ENCODE results near the gene PLXNB1.
A peak's percentile ranks its signal among the peaks of the same experiment; 100 is the strongest.

Gene PLXNB1

GRCh38 chr3:48436477-48436787 is 6.5 kb upstream of the PLXNB1 start:
- in situ Hi-C loops (cut with HindIII; ENCODE audit: low pct_ligation_motif_present, low pct_unique_long_range_greater_than_20kb, low sequenced_read_pairs) = no loop called here
- DNase-seq = no peak

- DNase-seq = peak; percentile 80
- in situ Hi-C loops (cut with HindIII; ENCODE audit: low pct_ligation_motif_present, low pct_unique_long_range_greater_than_20kb, low sequenced_read_pairs) = no loop called here
Measured at GRCh38 chr3:48435774-48436476, 6.0 kb upstream of the PLXNB1 start.

- in situ Hi-C loops (cut with HindIII; ENCODE audit: low pct_ligation_motif_present, low pct_unique_long_range_greater_than_20kb, low sequenced_read_pairs) = no loop called here
- DNase-seq = no peak
Measured at GRCh38 chr3:48435223-48435595, 5.3 kb upstream of the PLXNB1 start.

- no peak for DNase-seq
- in situ Hi-C loops (cut with HindIII; ENCODE audit: low pct_ligation_motif_present, low pct_unique_long_range_greater_than_20kb, low sequenced_read_pairs) = no loop called here
Measured at GRCh38 chr3:48434591-48435222, 4.8 kb upstream of the PLXNB1 start.

GRCh38 chr3:48433472-48434118 is 3.7 kb upstream of the PLXNB1 start:
- DNase-seq = peak; percentile 76
- in situ Hi-C loops (cut with HindIII; ENCODE audit: low pct_ligation_motif_present, low pct_unique_long_range_greater_than_20kb, low sequenced_read_pairs) = no loop called here

GRCh38 chr3:48432411-48433371 is 2.8 kb upstream of the PLXNB1 start:
- in situ Hi-C loops (cut with HindIII; ENCODE audit: low pct_ligation_motif_present, low pct_unique_long_range_greater_than_20kb, low sequenced_read_pairs) = no loop called here
- peak; percentile 24 for DNase-seq

- no peak for DNase-seq
- in situ Hi-C loops (cut with HindIII; ENCODE audit: low pct_ligation_motif_present, low pct_unique_long_range_greater_than_20kb, low sequenced_read_pairs) = no loop called here
Measured at GRCh38 chr3:48431224-48432029, 1.5 kb upstream of the PLXNB1 start.

GRCh38 chr3:48430708-48431101 is 819 bp upstream of the PLXNB1 start:
- in situ Hi-C loops (cut with HindIII; ENCODE audit: low pct_ligation_motif_present, low pct_unique_long_range_greater_than_20kb, low sequenced_read_pairs) = no loop called here
- no peak for DNase-seq

- DNase-seq = peak; percentile 35
- in situ Hi-C loops (cut with HindIII; ENCODE audit: low pct_ligation_motif_present, low pct_unique_long_range_greater_than_20kb, low sequenced_read_pairs) = no loop called here
Measured at GRCh38 chr3:48429317-48429959, 448 bp downstream of the PLXNB1 start.

GRCh38 chr3:48428572-48429316 is 1.1 kb downstream of the PLXNB1 start:
- DNase-seq = peak; percentile 81
- in situ Hi-C loops (cut with HindIII; ENCODE audit: low pct_ligation_motif_present, low pct_unique_long_range_greater_than_20kb, low sequenced_read_pairs) = no loop called here

GRCh38 chr3:48428088-48428571 is 1.8 kb downstream of the PLXNB1 start:
- in situ Hi-C loops (cut with HindIII; ENCODE audit: low pct_ligation_motif_present, low pct_unique_long_range_greater_than_20kb, low sequenced_read_pairs) = no loop called here
- DNase-seq = no peak

- DNase-seq = no peak
- in situ Hi-C loops (cut with HindIII; ENCODE audit: low pct_ligation_motif_present, low pct_unique_long_range_greater_than_20kb, low sequenced_read_pairs) = no loop called here
Measured at GRCh38 chr3:48427630-48427962, 2.3 kb downstream of the PLXNB1 start.

GRCh38 chr3:48426944-48427629 is 2.8 kb downstream of the PLXNB1 start:
- DNase-seq = no peak
- in situ Hi-C loops (cut with HindIII; ENCODE audit: low pct_ligation_motif_present, low pct_unique_long_range_greater_than_20kb, low sequenced_read_pairs) = no loop called here

GRCh38 chr3:48426401-48426909 is 3.4 kb downstream of the PLXNB1 start:
- in situ Hi-C loops (cut with HindIII; ENCODE audit: low pct_ligation_motif_present, low pct_unique_long_range_greater_than_20kb, low sequenced_read_pairs) = no loop called here
- DNase-seq = no peak

GRCh38 chr3:48425281-48425812 is 4.5 kb downstream of the PLXNB1 start:
- in situ Hi-C loops (cut with HindIII; ENCODE audit: low pct_ligation_motif_present, low pct_unique_long_range_greater_than_20kb, low sequenced_read_pairs) = no loop called here
- no peak for DNase-seq

Measured in ACHN (cell line).